ENCODE results near the gene CIB2.
A peak's percentile ranks its signal among the peaks of the same experiment; 100 is the strongest.

The CIB2 gene

DNA sequence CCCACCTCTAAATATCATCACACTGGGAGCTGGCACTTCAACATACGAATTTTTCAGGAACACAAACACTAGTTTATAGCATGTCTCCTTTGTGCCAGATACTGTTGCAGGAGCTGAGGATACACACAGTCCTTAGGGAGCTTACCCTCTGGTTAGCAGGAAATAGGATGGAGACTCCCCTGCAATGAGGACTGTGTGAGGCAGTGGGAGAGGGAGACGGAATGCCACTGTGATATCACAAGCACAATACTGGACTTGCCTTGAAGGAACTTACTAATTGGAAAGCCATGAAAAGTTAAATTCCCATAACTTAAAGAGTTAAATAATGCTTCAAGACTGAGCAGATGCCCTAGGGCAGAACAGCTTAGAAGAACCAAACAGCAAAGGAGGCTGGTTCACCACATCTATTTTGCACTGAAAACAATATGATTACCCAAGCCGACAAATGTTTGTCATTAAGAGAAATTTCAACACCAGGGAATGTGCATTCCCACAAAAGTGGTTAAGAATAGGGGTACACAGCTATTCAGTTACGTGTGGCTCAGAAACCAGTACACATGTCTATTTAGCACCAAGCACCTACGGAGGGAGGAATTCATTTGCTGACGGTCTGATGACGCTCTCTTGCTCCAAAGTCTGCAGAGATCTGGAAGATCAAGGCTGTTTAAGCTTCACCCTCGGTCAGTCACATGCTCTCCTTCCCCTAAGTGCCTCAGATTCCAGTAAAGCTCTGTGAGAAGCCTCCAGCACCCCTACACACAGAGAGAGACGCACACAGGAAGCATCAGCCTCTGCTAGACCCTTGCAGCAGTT, 59.0 kb downstream of the CIB2 start:
- ChIA-PET POLR2A (interaction anchor here (1.5 kb wide), 1 partner anchor 10 kb away, joined by 5 read pairs; no protein-coding TSS in a partner anchor), CTCF (interaction anchor here (0.6 to 1.9 kb wide), 9 partner anchors 10 to 244 kb away, joined by 3 to 6 read pairs (median 3); no protein-coding TSS in a partner anchor)
- Histone ChIP-seq H3K27ac (ENCODE audit: extremely low read depth, low read depth, low read length) (0 out of 2 replicates have a peak overlapping the region, but pooled peaks have one; percentile 4), H3K4me1 (ENCODE audit: control insufficient read depth, insufficient read depth, low read length) (peaks cover 52% of the 10 kb centered on the region), H3K9me3 (ENCODE audit: control insufficient read depth, insufficient read depth, low read depth, low read length) (no peaks in the 10 kb centered on the region), H3K36me3 (ENCODE audit: control insufficient read depth in 2 of 2, insufficient read depth in 1 of 2, low read length in 2 of 2) (peaks cover 0 to 4% of the 10 kb centered on the region in 2 experiments; a peak in 1 of 3 replicates), H3K4me3 (ENCODE audit: low read depth, low read length) (no peak overlapping the region)
- TF ChIP-seq ZNF623 (tag by site-specific recombination; IDR thresholded peaks at IDR 0.05) (no peak), ZNF121 (tag by site-specific recombination; IDR thresholded peaks at IDR 0.05) (no peak), PRDM1 (tag by site-specific recombination; IDR thresholded peaks at IDR 0.05) (no peak), ZNF707 (tag by site-specific recombination; IDR thresholded peaks at IDR 0.05) (no peak), ZBTB1 (tag by site-specific recombination; IDR thresholded peaks at IDR 0.05) (no peak), YY1 (tag by site-specific recombination; IDR thresholded peaks at IDR 0.05) (no peak), ZBTB17 (tag by site-specific recombination; IDR thresholded peaks at IDR 0.05) (peak; percentile 43; the same call in 1 of the 2 replicates), ZNF169 (tag by site-specific recombination; IDR thresholded peaks at IDR 0.05) (no peak), GLIS1 (tag by site-specific recombination; IDR thresholded peaks at IDR 0.05) (0 out of 2 replicates have a peak, but pooled peaks have one; percentile 30), ZIC2 (tag by site-specific recombination; IDR thresholded peaks at IDR 0.05) (no peak), ZNF600 (tag by site-specific recombination; IDR thresholded peaks at IDR 0.05) (0 out of 2 replicates have a peak, but pooled peaks have one; percentile 13), OSR2 (tag by site-specific recombination; IDR thresholded peaks at IDR 0.05) (peak; percentile 56), ZNF133 (tag by site-specific recombination; IDR thresholded peaks at IDR 0.05) (no peak), ZNF132 (tag by site-specific recombination; IDR thresholded peaks at IDR 0.05; ENCODE audit: borderline replicate concordance) (no peak), ZNF366 (tag by site-specific recombination; conservative IDR thresholded peaks at IDR 0.05) (no peak), IKZF3 (tag by site-specific recombination; IDR thresholded peaks at IDR 0.05) (peak; percentile 34; the same call in 1 of the 2 replicates), ZEB2 (tag by site-specific recombination; IDR thresholded peaks at IDR 0.05) (no peak), ZNF76 (tag by site-specific recombination; IDR thresholded peaks at IDR 0.05; ENCODE audit: borderline replicate concordance, low read depth) (no peak), ZBTB7A (tag by site-specific recombination; IDR thresholded peaks at IDR 0.05; ENCODE audit: low read depth) (no peak), EGR2 (tag by site-specific recombination; IDR thresholded peaks at IDR 0.05; ENCODE audit: low read depth) (no peak), WT1 (tag by site-specific recombination; IDR thresholded peaks at IDR 0.05) (peak; percentile 12; the same call in 1 of the 2 replicates), ZNF549 (tag by site-specific recombination; IDR thresholded peaks at IDR 0.05) (no peak), ZNF112 (tag by site-specific recombination; IDR thresholded peaks at IDR 0.05) (no peak), ZBTB48 (tag by site-specific recombination; IDR thresholded peaks at IDR 0.05) (0 out of 2 replicates have a peak, but pooled peaks have one; percentile 29), ZNF221 (tag by site-specific recombination; IDR thresholded peaks at IDR 0.05; ENCODE audit: borderline replicate concordance) (no peak), KLF10 (tag by site-specific recombination; IDR thresholded peaks at IDR 0.05) (no peak)
- TF ChIP-seq, protein P1, sequence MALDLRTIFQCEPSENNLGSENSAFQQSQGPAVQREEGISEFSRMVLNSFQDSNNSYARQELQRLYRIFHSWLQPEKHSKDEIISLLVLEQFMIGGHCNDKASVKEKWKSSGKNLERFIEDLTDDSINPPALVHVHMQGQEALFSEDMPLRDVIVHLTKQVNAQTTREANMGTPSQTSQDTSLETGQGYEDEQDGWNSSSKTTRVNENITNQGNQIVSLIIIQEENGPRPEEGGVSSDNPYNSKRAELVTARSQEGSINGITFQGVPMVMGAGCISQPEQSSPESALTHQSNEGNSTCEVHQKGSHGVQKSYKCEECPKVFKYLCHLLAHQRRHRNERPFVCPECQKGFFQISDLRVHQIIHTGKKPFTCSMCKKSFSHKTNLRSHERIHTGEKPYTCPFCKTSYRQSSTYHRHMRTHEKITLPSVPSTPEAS (tag by site-specific recombination; IDR thresholded peaks at IDR 0.05) = no peak
- TF ChIP-seq, protein P2, sequence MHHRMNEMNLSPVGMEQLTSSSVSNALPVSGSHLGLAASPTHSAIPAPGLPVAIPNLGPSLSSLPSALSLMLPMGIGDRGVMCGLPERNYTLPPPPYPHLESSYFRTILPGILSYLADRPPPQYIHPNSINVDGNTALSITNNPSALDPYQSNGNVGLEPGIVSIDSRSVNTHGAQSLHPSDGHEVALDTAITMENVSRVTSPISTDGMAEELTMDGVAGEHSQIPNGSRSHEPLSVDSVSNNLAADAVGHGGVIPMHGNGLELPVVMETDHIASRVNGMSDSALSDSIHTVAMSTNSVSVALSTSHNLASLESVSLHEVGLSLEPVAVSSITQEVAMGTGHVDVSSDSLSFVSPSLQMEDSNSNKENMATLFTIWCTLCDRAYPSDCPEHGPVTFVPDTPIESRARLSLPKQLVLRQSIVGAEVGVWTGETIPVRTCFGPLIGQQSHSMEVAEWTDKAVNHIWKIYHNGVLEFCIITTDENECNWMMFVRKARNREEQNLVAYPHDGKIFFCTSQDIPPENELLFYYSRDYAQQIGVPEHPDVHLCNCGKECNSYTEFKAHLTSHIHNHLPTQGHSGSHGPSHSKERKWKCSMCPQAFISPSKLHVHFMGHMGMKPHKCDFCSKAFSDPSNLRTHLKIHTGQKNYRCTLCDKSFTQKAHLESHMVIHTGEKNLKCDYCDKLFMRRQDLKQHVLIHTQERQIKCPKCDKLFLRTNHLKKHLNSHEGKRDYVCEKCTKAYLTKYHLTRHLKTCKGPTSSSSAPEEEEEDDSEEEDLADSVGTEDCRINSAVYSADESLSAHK (tag by site-specific recombination; IDR thresholded peaks at IDR 0.05) = no peak
- TF ChIP-seq, protein P3, sequence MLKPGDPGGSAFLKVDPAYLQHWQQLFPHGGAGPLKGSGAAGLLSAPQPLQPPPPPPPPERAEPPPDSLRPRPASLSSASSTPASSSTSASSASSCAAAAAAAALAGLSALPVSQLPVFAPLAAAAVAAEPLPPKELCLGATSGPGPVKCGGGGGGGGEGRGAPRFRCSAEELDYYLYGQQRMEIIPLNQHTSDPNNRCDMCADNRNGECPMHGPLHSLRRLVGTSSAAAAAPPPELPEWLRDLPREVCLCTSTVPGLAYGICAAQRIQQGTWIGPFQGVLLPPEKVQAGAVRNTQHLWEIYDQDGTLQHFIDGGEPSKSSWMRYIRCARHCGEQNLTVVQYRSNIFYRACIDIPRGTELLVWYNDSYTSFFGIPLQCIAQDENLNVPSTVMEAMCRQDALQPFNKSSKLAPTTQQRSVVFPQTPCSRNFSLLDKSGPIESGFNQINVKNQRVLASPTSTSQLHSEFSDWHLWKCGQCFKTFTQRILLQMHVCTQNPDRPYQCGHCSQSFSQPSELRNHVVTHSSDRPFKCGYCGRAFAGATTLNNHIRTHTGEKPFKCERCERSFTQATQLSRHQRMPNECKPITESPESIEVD (tag by site-specific recombination; IDR thresholded peaks at IDR 0.05) = 0 out of 2 replicates have a peak, but pooled peaks have one; percentile 31
- TF ChIP-seq, protein P4, sequence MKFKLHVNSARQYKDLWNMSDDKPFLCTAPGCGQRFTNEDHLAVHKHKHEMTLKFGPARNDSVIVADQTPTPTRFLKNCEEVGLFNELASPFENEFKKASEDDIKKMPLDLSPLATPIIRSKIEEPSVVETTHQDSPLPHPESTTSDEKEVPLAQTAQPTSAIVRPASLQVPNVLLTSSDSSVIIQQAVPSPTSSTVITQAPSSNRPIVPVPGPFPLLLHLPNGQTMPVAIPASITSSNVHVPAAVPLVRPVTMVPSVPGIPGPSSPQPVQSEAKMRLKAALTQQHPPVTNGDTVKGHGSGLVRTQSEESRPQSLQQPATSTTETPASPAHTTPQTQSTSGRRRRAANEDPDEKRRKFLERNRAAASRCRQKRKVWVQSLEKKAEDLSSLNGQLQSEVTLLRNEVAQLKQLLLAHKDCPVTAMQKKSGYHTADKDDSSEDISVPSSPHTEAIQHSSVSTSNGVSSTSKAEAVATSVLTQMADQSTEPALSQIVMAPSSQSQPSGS (tag by site-specific recombination; IDR thresholded peaks at IDR 0.05; ENCODE audit: low read depth) = no peak
- TF ChIP-seq, protein P5, sequence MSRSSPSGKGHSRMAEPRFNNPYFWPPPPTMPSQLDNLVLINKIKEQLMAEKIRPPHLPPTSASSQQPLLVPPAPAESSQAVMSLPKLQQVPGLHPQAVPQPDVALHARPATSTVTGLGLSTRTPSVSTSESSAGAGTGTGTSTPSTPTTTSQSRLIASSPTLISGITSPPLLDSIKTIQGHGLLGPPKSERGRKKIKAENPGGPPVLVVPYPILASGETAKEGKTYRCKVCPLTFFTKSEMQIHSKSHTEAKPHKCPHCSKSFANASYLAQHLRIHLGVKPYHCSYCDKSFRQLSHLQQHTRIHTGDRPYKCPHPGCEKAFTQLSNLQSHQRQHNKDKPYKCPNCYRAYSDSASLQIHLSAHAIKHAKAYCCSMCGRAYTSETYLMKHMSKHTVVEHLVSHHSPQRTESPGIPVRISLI (tag by site-specific recombination; IDR thresholded peaks at IDR 0.05) = no peak
